A549 (cell line): ENCODE measurements around the gene ZNF135. TPM values are rescaled to one million over a fixed set of nuclear protein-coding genes. Genes with fewer than 3 reads are reported as not detected.

Experiments
- ATAC-seq, 2 experiments: fragments of 200-7000 bp in 1 of 2; fragments of >200 bp in 1 of 2; cut with Nextera tagmentation in 1 of 2; cut with Tn5 transposase in 1 of 2; 3 replicates each; pipeline versions ENCODE4 v1.8.0 to v1.9.1; 2018 to 2020; ENCODE audit warnings: mild to moderate bottlenecking in 1 of 2, moderate library complexity in 1 of 2
- CTCF ChIA-PET: fragments of 300-600 bp; sonication (Branson Sonifier 250); formaldehyde crosslinking; extraction: SDS; loops from one replicate; lab custom pipeline; 2021; ENCODE audit warnings: antibody characterized with exemption, inconsistent platforms; lab: Yijun Ruan, JAX
- POLR2A ChIA-PET: fragments of 350-600 bp; formaldehyde crosslinking; extraction: SDS; loops from one replicate; lab custom pipeline; 2021; ENCODE audit warnings: antibody characterized with exemption, inconsistent platforms; lab: Yijun Ruan, JAX
- DNase-seq, 2 experiments: peaks; one replicate each; pipeline versions ENCODE4 v3.0.0 to v3.0.0-alpha.2; 2011 to 2016; ENCODE audit warnings: low read depth in 1 of 2, low spot score in 1 of 2
- FAIRE-seq: peaks from 2 replicates; lab custom pipeline; 2011; peaks lifted over from hg19 to GRCh38; lab: Jason Lieb, UNC
- H3K27ac ChIP-seq, 2 experiments: fragments of >200 bp; sonication (Bioruptor Twin); formaldehyde crosslinking; 3 replicates each; pipeline ENCODE4 v1.5.1; 2016 to 2017
- H3K4me1 ChIP-seq: fragments of >200 bp; sonication (Bioruptor Twin); formaldehyde crosslinking; 3 replicates; pipeline ENCODE4 v1.6.1; 2016
- H3K4me2 ChIP-seq: fragments of >200 bp; sonication (Bioruptor Twin); formaldehyde crosslinking; 3 replicates; pipeline ENCODE4 v1.6.1; 2016
- H3K4me3 ChIP-seq: fragments of >200 bp; sonication (Bioruptor Twin); formaldehyde crosslinking; 3 replicates; pipeline ENCODE4 v1.5.1; 2016
- H3K9me3 ChIP-seq: fragments of >200 bp; sonication (Bioruptor Twin); formaldehyde crosslinking; 3 replicates; pipeline ENCODE4 v1.6.1; 2016
- BCL3 ChIP-seq: fragments of >200 bp; sonication (Bioruptor Twin); formaldehyde crosslinking; IDR thresholded peaks from 3 replicates; pipeline ENCODE4 v1.6.1; 2016
- CHD4 ChIP-seq: fragments of 200-600 bp; sonication (generic); IDR thresholded peaks from 2 replicates; pipeline ENCODE4 v1.6.1; 2016; ENCODE audit warnings: antibody characterized with exemption, mild to moderate bottlenecking, borderline replicate concordance
- E2F6 ChIP-seq: IDR thresholded peaks from 2 replicates; pipeline ENCODE4 v1.6.1; 2012; ENCODE audit warnings: low read depth, borderline replicate concordance
- EP300 ChIP-seq, 2 experiments: fragments of >200 bp; sonication (Bioruptor Twin); formaldehyde crosslinking; IDR thresholded peaks; 2 replicates in 1 of 2; 3 replicates in 1 of 2; pipeline ENCODE4 v1.6.1; 2016 to 2017
- HES2 ChIP-seq: fragments of >200 bp; sonication (Bioruptor Twin); formaldehyde crosslinking; IDR thresholded peaks from 2 replicates; pipeline ENCODE4 v1.6.1; 2016
- HOXB13 ChIP-seq: fragments of 250-450 bp; sonication (Bioruptor Pico); IDR thresholded peaks from 2 replicates; pipeline ENCODE4 v1.5.0; 2020; ENCODE audit warnings: low read depth, mild to moderate bottlenecking, moderate library complexity
- HOXB5 ChIP-seq: fragments of 250-450 bp; sonication (Bioruptor Pico); IDR thresholded peaks from 2 replicates; pipeline ENCODE4 v1.5.0; 2020; ENCODE audit warnings: mild to moderate bottlenecking, moderate library complexity
- JUN ChIP-seq, 2 experiments: fragments of >200 bp; sonication (Bioruptor Twin); formaldehyde crosslinking; IDR thresholded peaks; 2 replicates in 1 of 2; 3 replicates in 1 of 2; pipeline ENCODE4 v1.6.1; 2016 to 2017
- JUNB ChIP-seq: fragments of >200 bp; sonication (Bioruptor Twin); formaldehyde crosslinking; IDR thresholded peaks from 2 replicates; pipeline ENCODE4 v1.6.1; 2016
- KDM1A ChIP-seq: fragments of 200-600 bp; sonication (generic); IDR thresholded peaks from 2 replicates; pipeline ENCODE4 v1.6.1; 2016; ENCODE audit warnings: low read depth, mild to moderate bottlenecking
- MAFK ChIP-seq: fragments of 450-650 bp; IDR thresholded peaks from 2 replicates; pipeline ENCODE4 v1.6.1; 2014; ENCODE audit not compliant: partially characterized antibody
- MAZ ChIP-seq: fragments of 150-350 bp; IDR thresholded peaks from 2 replicates; pipeline ENCODE4 v1.6.1; 2014; ENCODE audit warnings: antibody characterized with exemption, low read depth, low read length, borderline replicate concordance
- NR3C1 ChIP-seq: fragments of >200 bp; sonication (Bioruptor Twin); formaldehyde crosslinking; IDR thresholded peaks from 3 replicates; pipeline ENCODE4 v1.6.1; 2017
- POLR2A ChIP-seq: IDR thresholded peaks from 2 replicates; pipeline ENCODE4 v1.6.1; 2012; ENCODE audit warnings: mild to moderate bottlenecking, low read length
- RCOR1 ChIP-seq: fragments of 150-350 bp; IDR thresholded peaks from 2 replicates; pipeline ENCODE4 v1.6.1; 2014; ENCODE audit warnings: antibody characterized with exemption, low read length, low read depth
- TFCP2L1 ChIP-seq: fragments of 250-450 bp; sonication (Bioruptor Pico); IDR thresholded peaks from 2 replicates; pipeline ENCODE4 v1.5.0; 2021; ENCODE audit warnings: mild to moderate bottlenecking
- ZFP36 ChIP-seq: fragments of 450-650 bp; IDR thresholded peaks from 2 replicates; pipeline ENCODE4 v1.6.1; 2014; ENCODE audit warnings: borderline replicate concordance; ENCODE audit not compliant: partially characterized antibody
- WGBS: methylation state at CpG from one replicate; pipeline ENCODE4 v1.1.6; 2017; ENCODE audit errors: missing lambda C conversion rate; 5-methylcytosine and 5-hydroxymethylcytosine counted together
- polyA plus RNA-seq, 4 experiments: library from polyadenylated mRNA; depleted of rRNA in 3 of 4; stranded (reverse); fragments of >200 nt; fragmentation: RNase III in 1 of 4; extraction: RNeasy Plus Mini Kit Qiagen cat#74134 plus additional on column Dnase treatment in 1 of 4; gene quantifications; 2 replicates in 3 of 4; 3 replicates in 1 of 4; pipeline ENCODE4 v1.2.3, GENCODE V29; 2011 to 2017
- TF ChIP-seq, protein P1 (sequence below): fragments of >200 bp; sonication (Bioruptor Twin); formaldehyde crosslinking; IDR thresholded peaks from 3 replicates; pipeline ENCODE4 v1.5.1; 2016
- TF ChIP-seq, protein P2 (sequence below): fragments of 250-450 bp; sonication (Bioruptor Pico); IDR thresholded peaks from 2 replicates; pipeline ENCODE4 v1.5.0; 2020; ENCODE audit warnings: low read depth, mild to moderate bottlenecking, moderate library complexity

ZNF135 gene
- polyA plus RNA-seq, 2 of the 4 experiments (the other 2 are of a cell fraction): not detected

DNA sequence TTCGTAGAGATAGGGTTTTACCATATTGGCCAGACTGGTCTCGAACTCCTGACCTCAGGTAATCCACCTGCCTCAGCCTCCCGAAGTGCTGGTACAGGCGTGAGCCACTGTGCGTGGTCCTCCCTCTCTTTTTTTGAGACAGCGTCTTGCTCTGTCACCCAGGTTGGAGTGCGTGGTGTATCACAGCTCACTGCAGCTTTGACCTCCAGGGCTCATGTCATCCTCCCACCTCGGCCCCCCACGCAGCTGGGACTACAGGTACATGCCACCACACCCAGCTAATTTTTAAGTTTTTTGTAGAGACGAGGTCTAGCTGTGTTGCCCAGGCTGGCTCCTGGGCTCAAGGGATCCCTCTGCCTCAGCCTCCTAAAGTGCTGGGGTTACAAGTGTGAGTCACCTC is 20.7 kb downstream of the ZNF135 start:
- no peak for FAIRE-seq
- no peak for ATAC-seq
- TF ChIP-seq MAFK (no peak), KDM1A (no peak), CHD4 (no peak), JUN (IDR thresholded peaks at IDR 0.05) (no peak), ZFP36 (no peak), POLR2A (no peak), NR3C1 (no peak), TFCP2L1 (CRISPR knock-in tag) (no peak), MAZ (no peak), EP300 (IDR thresholded peaks at IDR 0.05) (no peak), HOXB5 (CRISPR knock-in tag) (no peak), RCOR1 (no peak), JUNB (no peak), BCL3 (no peak), E2F6 (no peak)
- TF ChIP-seq, protein P1, sequence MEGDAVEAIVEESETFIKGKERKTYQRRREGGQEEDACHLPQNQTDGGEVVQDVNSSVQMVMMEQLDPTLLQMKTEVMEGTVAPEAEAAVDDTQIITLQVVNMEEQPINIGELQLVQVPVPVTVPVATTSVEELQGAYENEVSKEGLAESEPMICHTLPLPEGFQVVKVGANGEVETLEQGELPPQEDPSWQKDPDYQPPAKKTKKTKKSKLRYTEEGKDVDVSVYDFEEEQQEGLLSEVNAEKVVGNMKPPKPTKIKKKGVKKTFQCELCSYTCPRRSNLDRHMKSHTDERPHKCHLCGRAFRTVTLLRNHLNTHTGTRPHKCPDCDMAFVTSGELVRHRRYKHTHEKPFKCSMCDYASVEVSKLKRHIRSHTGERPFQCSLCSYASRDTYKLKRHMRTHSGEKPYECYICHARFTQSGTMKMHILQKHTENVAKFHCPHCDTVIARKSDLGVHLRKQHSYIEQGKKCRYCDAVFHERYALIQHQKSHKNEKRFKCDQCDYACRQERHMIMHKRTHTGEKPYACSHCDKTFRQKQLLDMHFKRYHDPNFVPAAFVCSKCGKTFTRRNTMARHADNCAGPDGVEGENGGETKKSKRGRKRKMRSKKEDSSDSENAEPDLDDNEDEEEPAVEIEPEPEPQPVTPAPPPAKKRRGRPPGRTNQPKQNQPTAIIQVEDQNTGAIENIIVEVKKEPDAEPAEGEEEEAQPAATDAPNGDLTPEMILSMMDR: no peak
- TF ChIP-seq, protein P2, sequence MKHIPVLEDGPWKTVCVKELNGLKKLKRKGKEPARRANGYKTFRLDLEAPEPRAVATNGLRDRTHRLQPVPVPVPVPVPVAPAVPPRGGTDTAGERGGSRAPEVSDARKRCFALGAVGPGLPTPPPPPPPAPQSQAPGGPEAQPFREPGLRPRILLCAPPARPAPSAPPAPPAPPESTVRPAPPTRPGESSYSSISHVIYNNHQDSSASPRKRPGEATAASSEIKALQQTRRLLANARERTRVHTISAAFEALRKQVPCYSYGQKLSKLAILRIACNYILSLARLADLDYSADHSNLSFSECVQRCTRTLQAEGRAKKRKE (CRISPR knock-in tag): no peak
- ChIA-PET CTCF (interaction anchor here (1.1 kb wide), 1 partner anchor 468 kb away, joined by 3 read pairs; no protein-coding TSS in a partner anchor), POLR2A (no interaction called here)
- H3K4me1 ChIP-seq: no peaks in the 10 kb centered on the region
- no peak overlapping the region for H3K4me2 ChIP-seq
- WGBS: 18% methylated on average over 10 of the region's 10 CpGs
- DNase-seq: no peak
- H3K27ac ChIP-seq: no peak overlapping the region
- peaks cover 83% of the 10 kb centered on the region for H3K9me3 ChIP-seq
- no peak overlapping the region for H3K4me3 ChIP-seq

- ATAC-seq (no peak), FAIRE-seq (no peak), DNase-seq (no peak)
- WGBS: 36% methylated on average over 3 of the region's 3 CpGs
- POLR2A ChIA-PET: no interaction called here
- TF ChIP-seq JUNB (no peak), HES2 (no peak), CHD4 (no peak), HOXB5 (CRISPR knock-in tag) (no peak), ZFP36 (no peak), HOXB13 (CRISPR knock-in tag) (no peak)
- CTCF ChIA-PET: interaction anchor here (1.0 kb wide), 1 partner anchor 9 kb away, joined by 4 read pairs; no protein-coding TSS in a partner anchor
- Histone ChIP-seq H3K4me2 (no peak overlapping the region), H3K9me3 (peaks cover 87% of the 10 kb centered on the region), H3K4me3 (no peak overlapping the region), H3K4me1 (no peaks in the 10 kb centered on the region), H3K27ac (no peak overlapping the region)
Measured at GRCh38 chr19:58083021-58083420, 23.9 kb downstream of the ZNF135 start.
